WTC11 (cell line): ENCODE data around the gene M1AP.

ENCODE experiments used
- ATF6 ChIP-seq: sonication (generic); formaldehyde crosslinking; IDR thresholded peaks from 2 replicates; pipeline ENCODE4 v1.8.1; 2023; ENCODE audit warnings: mild to moderate bottlenecking, missing genetic modification reagents
- CREB1 ChIP-seq: sonication (generic); formaldehyde crosslinking; IDR thresholded peaks from 2 replicates; pipeline ENCODE4 v1.8.0; 2023; ENCODE audit warnings: mild to moderate bottlenecking, missing genetic modification reagents
- CTCF ChIP-seq: fragments of 200-600 bp; IDR thresholded peaks from 2 replicates; pipeline ENCODE4 v1.8.0; 2022; ENCODE audit warnings: antibody characterized with exemption
- JUN ChIP-seq: sonication (generic); formaldehyde crosslinking; IDR thresholded peaks from 2 replicates; pipeline ENCODE4 v1.8.0; 2023; ENCODE audit warnings: mild to moderate bottlenecking, missing genetic modification reagents
- KAT7 ChIP-seq: sonication (generic); formaldehyde crosslinking; IDR thresholded peaks from 2 replicates; pipeline ENCODE4 v1.8.1; 2023; ENCODE audit warnings: missing genetic modification reagents, mild to moderate bottlenecking, borderline replicate concordance
- MAX ChIP-seq: sonication (generic); formaldehyde crosslinking; IDR thresholded peaks from 2 replicates; pipeline ENCODE4 v1.8.0; 2022; ENCODE audit warnings: mild to moderate bottlenecking, missing genetic modification reagents
- NFYB ChIP-seq: sonication (generic); formaldehyde crosslinking; conservative IDR thresholded peaks from 2 replicates; pipeline ENCODE4 v1.8.0; 2022; ENCODE audit warnings: low read depth, missing genetic modification reagents
- NR1H2 ChIP-seq: sonication (generic); formaldehyde crosslinking; IDR thresholded peaks from 2 replicates; pipeline ENCODE4 v1.9.0; 2021; ENCODE audit warnings: mild to moderate bottlenecking, moderate library complexity, missing genetic modification reagents
- SMAD3 ChIP-seq: sonication (generic); formaldehyde crosslinking; IDR thresholded peaks from 2 replicates; pipeline ENCODE4 v1.8.0; 2022; ENCODE audit warnings: missing genetic modification reagents, mild to moderate bottlenecking, borderline replicate concordance
- USF2 ChIP-seq: sonication (generic); formaldehyde crosslinking; IDR thresholded peaks from 2 replicates; pipeline ENCODE4 v1.8.1; 2023; ENCODE audit warnings: mild to moderate bottlenecking, missing genetic modification reagents, moderate library complexity
- ZBTB21 ChIP-seq: sonication (generic); formaldehyde crosslinking; IDR thresholded peaks from 2 replicates; pipeline ENCODE4 v1.8.1; 2023; ENCODE audit warnings: mild to moderate bottlenecking, missing genetic modification reagents, borderline replicate concordance
- ZNF512 ChIP-seq: sonication (generic); formaldehyde crosslinking; IDR thresholded peaks from 2 replicates; pipeline ENCODE4 v1.8.1; 2022; ENCODE audit warnings: missing genetic modification reagents, borderline replicate concordance

- TF ChIP-seq CTCF (no peak), MAX (CRISPR knock-in tag) (no peak), USF2 (CRISPR knock-in tag) (no peak), CREB1 (no peak), ATF6 (CRISPR knock-in tag) (no peak), KAT7 (CRISPR knock-in tag) (no peak), NR1H2 (CRISPR knock-in tag) (no peak), ZBTB21 (CRISPR knock-in tag) (no peak), ZNF512 (CRISPR knock-in tag) (no peak), NFYB (CRISPR knock-in tag) (no peak), SMAD3 (CRISPR knock-in tag) (no peak), JUN (CRISPR knock-in tag) (no peak)
Observed at GRCh38 chr2:74530239-74531187, 117.6 kb downstream of the M1AP start.
